Keratinocyte (primary cell): ENCODE data around the gene CC2D1A. TPM values are rescaled to one million over a fixed set of nuclear protein-coding genes. Genes with fewer than 3 reads are reported as not detected.

Experiments used
- DNase-seq: peaks from one replicate; pipeline ENCODE4 v3.0.0-alpha.2; 2011; ENCODE audit warnings: low read depth, missing footprints, low spot score
- FAIRE-seq: peaks from 2 replicates; lab custom pipeline; 2011; peaks lifted over from hg19 to GRCh38; lab: Jason Lieb, UNC
- H2AFZ ChIP-seq: 2 replicates; pipeline ENCODE4 v1.6.0; 2012; ENCODE audit warnings: low read length, control low read depth, inconsistent platforms; ENCODE audit not compliant: control insufficient read depth
- H3K27ac ChIP-seq: 2 replicates; pipeline ENCODE4 v1.5.1; 2011; ENCODE audit warnings: low read length; ENCODE audit not compliant: control insufficient read depth, insufficient read depth
- H3K27me3 ChIP-seq: 3 replicates; pipeline ENCODE4 v1.6.0; 2011; ENCODE audit warnings: low read length; ENCODE audit not compliant: control insufficient read depth, insufficient read depth; ENCODE audit errors: extremely low read depth
- H3K36me3 ChIP-seq, 2 experiments: 2 replicates in 1 of 2; 3 replicates in 1 of 2; pipeline ENCODE4 v1.5.1; 2011; ENCODE audit warnings: low read length in 2 of 2, mild to moderate bottlenecking in 1 of 2; ENCODE audit not compliant: control insufficient read depth in 2 of 2, insufficient read depth in 2 of 2; ENCODE audit errors: extremely low read depth in 1 of 2
- H3K4me1 ChIP-seq: 3 replicates; pipeline ENCODE4 v1.5.1; 2011; ENCODE audit warnings: low read length; ENCODE audit not compliant: control insufficient read depth, insufficient read depth; ENCODE audit errors: extremely low read depth
- H3K4me2 ChIP-seq: 3 replicates; pipeline ENCODE4 v1.6.0; 2011; ENCODE audit warnings: low read depth, low read length; ENCODE audit not compliant: control insufficient read depth, insufficient read depth; ENCODE audit errors: extremely low read depth
- H3K4me3 ChIP-seq, 3 experiments: fragments of 200-600 bp in 1 of 3; sonication (generic) in 1 of 3; 2 replicates in 2 of 3; 3 replicates in 1 of 3; pipeline ENCODE4 v1.5.1; 2011 to 2016; ENCODE audit warnings: low read length in 3 of 3, mild to moderate bottlenecking in 3 of 3, control low read depth in 2 of 3, inconsistent platforms in 1 of 3, low read depth in 1 of 3, mixed read lengths in 1 of 3, mixed run types in 1 of 3, moderate library complexity in 1 of 3; ENCODE audit not compliant: control insufficient read depth in 2 of 3, insufficient read depth in 2 of 3; ENCODE audit errors: extremely low read depth in 1 of 3
- H3K79me2 ChIP-seq: 2 replicates; pipeline ENCODE4 v1.6.0; 2012; ENCODE audit warnings: low read length; ENCODE audit not compliant: control insufficient read depth, insufficient read depth
- H3K9ac ChIP-seq: 3 replicates; pipeline ENCODE4 v1.6.0; 2011; ENCODE audit warnings: low read length; ENCODE audit not compliant: control insufficient read depth, insufficient read depth; ENCODE audit errors: extremely low read depth
- H3K9me1 ChIP-seq: 3 replicates; pipeline ENCODE4 v1.6.0; 2011; ENCODE audit warnings: low read length; ENCODE audit not compliant: control insufficient read depth, insufficient read depth; ENCODE audit errors: extremely low read depth
- H3K9me3 ChIP-seq: 2 replicates; pipeline ENCODE4 v1.5.1; 2012; ENCODE audit warnings: low read depth, low read length; ENCODE audit not compliant: control insufficient read depth
- H4K20me1 ChIP-seq: 3 replicates; pipeline ENCODE4 v1.6.0; 2011; ENCODE audit warnings: low read length; ENCODE audit not compliant: control insufficient read depth, insufficient read depth; ENCODE audit errors: extremely low read depth
- CTCF ChIP-seq, 3 experiments: IDR thresholded peaks in 1 of 3; conservative IDR thresholded peaks in 1 of 3; optimal IDR thresholded peaks in 1 of 3; 2 replicates in 2 of 3; 3 replicates in 1 of 3; pipeline versions ENCODE3 to v1.5.1; 2011; ENCODE audit warnings: low read length in 3 of 3, mild to moderate bottlenecking in 3 of 3, moderate library complexity in 2 of 3, control low read depth in 1 of 3, inconsistent platforms in 1 of 3; ENCODE audit not compliant: insufficient read depth in 2 of 3; ENCODE audit errors: extremely low read depth in 1 of 3
- EZH2 ChIP-seq: IDR thresholded peaks from one replicate; pipeline ENCODE4 v1.6.1; 2012; ENCODE audit warnings: inconsistent platforms, mild to moderate bottlenecking, low read length, moderate library complexity
- dilution Hi-C: fragments of 300-500 bp; cut with MboI; formaldehyde crosslinking; loops from one replicate; pipeline ENCODE4 v1.7.0; 2020; ENCODE audit warnings: low sequenced_read_pairs; ENCODE audit not compliant: extremely low pct_ligation_motif_present
- polyA plus RNA-seq, 5 experiments: library from polyadenylated mRNA; depleted of rRNA in 3 of 5; stranded (reverse) in 3 of 5; stranded (forward) in 1 of 5; unstranded in 1 of 5; fragments of >200 nt; gene quantifications; 1 replicate in 1 of 5; 2 replicates in 3 of 5; 3 replicates in 1 of 5; pipeline versions ENCODE4 v1.2.1 to v1.2.3, GENCODE V29; 2011 to 2012; ENCODE audit warnings: missing spikeins in 2 of 5, low read depth in 1 of 5, low replicate concordance in 1 of 5

CC2D1A gene
- polyA plus RNA-seq, 1 donor (not counting 4 experiments of a cell fraction or from before 2014, with no cell fraction given), result 11.2 TPM

GRCh38 chr19:13946414-13946813 is 40.4 kb downstream of the CC2D1A start:
- no peaks in the 10 kb centered on the region for H3K27me3 ChIP-seq
- H2AFZ ChIP-seq, result no peak overlapping the region
- TF ChIP-seq EZH2 (no peak), CTCF (optimal IDR thresholded peaks at IDR 0.05 in 1 of 3, IDR thresholded peaks at IDR 0.05 in 1 of 3, conservative IDR thresholded peaks at IDR 0.05 in 1 of 3; ENCODE audit: extremely low read depth in 1 of 3, insufficient read depth in 2 of 3, low read length in 3 of 3) (no peak)
- FAIRE-seq, result peak; percentile 79
- H3K4me2 ChIP-seq, result no peak overlapping the region
- dilution Hi-C loops, result no loop called here
- no peak overlapping the region for H3K9ac ChIP-seq
- no peak overlapping the region for H3K27ac ChIP-seq
- DNase-seq, result peak; percentile 45
- peaks cover 11% of the 10 kb centered on the region for H3K4me1 ChIP-seq
- no peaks in the 10 kb centered on the region for H3K9me1 ChIP-seq
- no peak overlapping the region for H3K4me3 ChIP-seq
- H3K36me3 ChIP-seq, result no peaks in the 10 kb centered on the region
- H4K20me1 ChIP-seq, result no peaks in the 10 kb centered on the region
- H3K9me3 ChIP-seq, result no peaks in the 10 kb centered on the region
- H3K79me2 ChIP-seq, result no peaks in the 10 kb centered on the region

DNA sequence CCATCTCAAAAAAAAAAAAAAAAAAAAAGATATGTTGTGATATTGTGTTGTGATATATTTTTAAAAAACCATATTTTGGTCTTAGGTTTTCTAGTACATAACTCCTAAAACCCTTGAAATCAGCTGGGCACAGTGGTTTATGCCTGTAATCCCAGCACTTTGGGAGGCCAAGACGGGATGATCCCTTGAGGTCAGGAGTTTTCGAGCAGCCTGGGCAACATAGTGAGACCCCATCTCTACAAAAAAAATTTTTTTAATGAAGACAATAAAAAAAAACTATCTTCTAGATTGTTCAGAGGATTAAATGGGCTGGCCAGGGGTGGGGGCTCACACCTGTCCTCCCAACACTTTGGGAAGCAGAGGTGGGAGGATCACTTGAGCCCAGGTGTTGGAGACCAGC is 45.0 kb downstream of the CC2D1A start:
- FAIRE-seq (no peak), DNase-seq (no peak)
- TF ChIP-seq CTCF (optimal IDR thresholded peaks at IDR 0.05 in 1 of 3, IDR thresholded peaks at IDR 0.05 in 1 of 3, conservative IDR thresholded peaks at IDR 0.05 in 1 of 3; ENCODE audit: extremely low read depth in 1 of 3, insufficient read depth in 2 of 3, low read length in 3 of 3) (no peak), EZH2 (no peak)
- Histone ChIP-seq H3K9ac (no peak overlapping the region), H3K36me3 (peaks cover 5 to 9% of the 10 kb centered on the region in 2 experiments), H3K4me2 (no peak overlapping the region), H3K27me3 (no peaks in the 10 kb centered on the region), H2AFZ (no peak overlapping the region), H3K27ac (no peak overlapping the region), H3K4me1 (peaks cover 16% of the 10 kb centered on the region), H4K20me1 (no peaks in the 10 kb centered on the region), H3K4me3 (no peak overlapping the region), H3K79me2 (peaks cover 19% of the 10 kb centered on the region), H3K9me1 (no peaks in the 10 kb centered on the region), H3K9me3 (no peaks in the 10 kb centered on the region)
- dilution Hi-C loops, result no loop called here
